Ishikawa (cell line): Measurements from ENCODE around the gene SCG3.

ENCODE experiments used
- CEBPB ChIP-seq: IDR thresholded peaks from 2 replicates; pipeline ENCODE4 v1.6.1; 2012
- CREB1 ChIP-seq: IDR thresholded peaks from 2 replicates; pipeline ENCODE4 v1.6.1; 2012; ENCODE audit warnings: low read depth
- EP300 ChIP-seq: IDR thresholded peaks from 2 replicates; pipeline ENCODE4 v1.6.1; 2012; ENCODE audit warnings: borderline replicate concordance
- RAD21 ChIP-seq: IDR thresholded peaks from 2 replicates; pipeline ENCODE4 v1.6.1; 2012; ENCODE audit warnings: low read depth
- TAF1 ChIP-seq: IDR thresholded peaks from 2 replicates; pipeline ENCODE4 v1.6.1; 2012; ENCODE audit warnings: low read depth, mild to moderate bottlenecking
- TCF12 ChIP-seq: IDR thresholded peaks from 2 replicates; pipeline ENCODE4 v1.6.1; 2012; ENCODE audit warnings: low read depth
- TF ChIP-seq, protein P1 (sequence below): IDR thresholded peaks from 2 replicates; pipeline ENCODE4 v1.6.1; 2012
- TF ChIP-seq, protein P2 (sequence below): IDR thresholded peaks from 2 replicates; pipeline ENCODE4 v1.6.1; 2012

DNA sequence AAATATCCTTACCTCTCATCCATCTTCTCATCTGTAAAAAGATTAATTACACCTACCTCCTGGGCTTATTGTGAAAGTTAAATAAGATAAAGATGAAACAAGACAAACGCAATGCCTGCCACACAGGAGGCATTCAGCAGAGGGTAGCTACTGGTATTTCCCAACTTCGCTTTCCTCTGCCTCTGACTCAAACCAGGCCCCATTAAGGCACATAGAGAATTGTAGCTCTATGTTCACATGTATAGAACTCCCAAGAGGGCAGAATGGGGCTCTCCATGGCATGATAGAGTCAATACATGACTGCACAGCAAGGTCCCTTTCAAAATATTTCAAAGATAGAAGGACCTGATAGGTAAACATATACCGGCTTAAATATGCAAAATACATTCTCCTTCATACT lies 54.8 kb downstream of the SCG3 start:
- no peak for TF ChIP-seq TAF1
- no peak for TF ChIP-seq TCF12
- TF ChIP-seq EP300, result no peak
- no peak for TF ChIP-seq CEBPB
- no peak for TF ChIP-seq RAD21
- TF ChIP-seq, protein P1, sequence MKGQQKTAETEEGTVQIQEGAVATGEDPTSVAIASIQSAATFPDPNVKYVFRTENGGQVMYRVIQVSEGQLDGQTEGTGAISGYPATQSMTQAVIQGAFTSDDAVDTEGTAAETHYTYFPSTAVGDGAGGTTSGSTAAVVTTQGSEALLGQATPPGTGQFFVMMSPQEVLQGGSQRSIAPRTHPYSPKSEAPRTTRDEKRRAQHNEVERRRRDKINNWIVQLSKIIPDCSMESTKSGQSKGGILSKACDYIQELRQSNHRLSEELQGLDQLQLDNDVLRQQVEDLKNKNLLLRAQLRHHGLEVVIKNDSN, result no peak
- TF ChIP-seq CREB1, result no peak
- TF ChIP-seq, protein P2, sequence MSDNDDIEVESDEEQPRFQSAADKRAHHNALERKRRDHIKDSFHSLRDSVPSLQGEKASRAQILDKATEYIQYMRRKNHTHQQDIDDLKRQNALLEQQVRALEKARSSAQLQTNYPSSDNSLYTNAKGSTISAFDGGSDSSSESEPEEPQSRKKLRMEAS, result no peak
